ENCODE measurements around the gene CRY2. TPM values are rescaled to one million over a fixed set of nuclear protein-coding genes. Genes with fewer than 3 reads are reported as not detected.

Gene CRY2
- total and polyA plus RNA-seq, 4 donors = 16.7 to 72.9 (median 33.0) TPM

- Histone ChIP-seq H3K36me3 (ENCODE audit: control insufficient read depth in 4 of 4, insufficient read depth in 3 of 4, low read depth in 1 of 4, low read length in 3 of 4) (peaks cover 2 to 19% (median 13%) of the 10 kb centered on the region in 4 donors), H3K9me3 (ENCODE audit: control insufficient read depth in 4 of 4, low read length in 3 of 4) (no peaks in the 10 kb centered on the region), H3K4me1 (ENCODE audit: control insufficient read depth in 4 of 4, insufficient read depth in 4 of 4, low read length in 3 of 4) (peaks cover 17 to 87% (median 79%) of the 10 kb centered on the region in 4 donors), H3K27me3 (ENCODE audit: control insufficient read depth in 4 of 4, insufficient read depth in 4 of 4, low read length in 3 of 4) (no peaks in the 10 kb centered on the region), H3K27ac (ENCODE audit: low read depth in 1 of 2, low read length in 2 of 2) (peak overlapping the region; percentile 63 to 71), H3K9ac (ENCODE audit: low read depth in 1 of 2, low read length in 2 of 2) (peak overlapping the region in 1 of 2 donors; percentile 44), H3K4me3 (ENCODE audit: low read depth in 1 of 3, low read length in 3 of 3) (no peak overlapping the region)
- TF ChIP-seq HNF4G (IDR thresholded peaks at IDR 0.05) (peak; percentile 7), ATF3 (IDR thresholded peaks at IDR 0.05) (no peak), FOXA1 (IDR thresholded peaks at IDR 0.05) (peak; percentile 13), YY1 (IDR thresholded peaks at IDR 0.05) (peak; percentile 63), SP1 (IDR thresholded peaks at IDR 0.05) (peak; percentile 46), REST (IDR thresholded peaks at IDR 0.05) (peak; percentile 83), FOXA2 (IDR thresholded peaks at IDR 0.05) (peak; percentile 48), HNF4A (conservative IDR thresholded peaks at IDR 0.05) (peak; percentile 79 to 88), ZBTB33 (IDR thresholded peaks at IDR 0.05) (peak; percentile 73), MAX (IDR thresholded peaks at IDR 0.05) (peak; percentile 97), JUND (IDR thresholded peaks at IDR 0.05) (peak in 1 of 2 donors; percentile 45), CTCF (IDR thresholded peaks at IDR 0.05; ENCODE audit: low read depth, low read length, missing input control) (no peak), EGR1 (IDR thresholded peaks at IDR 0.05; ENCODE audit: low read depth in 2 of 2) (peak in 1 of 2 donors; percentile 20), GABPA (IDR thresholded peaks at IDR 0.05 in 1 of 2, conservative IDR thresholded peaks at IDR 0.05 in 1 of 2) (peak in 1 of 2 donors; percentile 46), RAD21 (IDR thresholded peaks at IDR 0.05) (peak; percentile 25 to 36), TAF1 (conservative IDR thresholded peaks at IDR 0.05) (no peak), RXRA (IDR thresholded peaks at IDR 0.05) (peak; percentile 43 to 84), NR2F2 (IDR thresholded peaks at IDR 0.05) (no peak)
- DNase-seq (ENCODE audit: low spot score) = no peak
- WGBS = 50% methylated on average over 4 of the region's 4 CpGs
Observed at GRCh38 chr11:45852018-45852711, 4.9 kb downstream of the CRY2 start.

All from liver (tissue), 9 donors.